GM12891 (cell line): ENCODE data around the gene BCL2L13.

Source experiments
- DNase-seq: peaks from one replicate; pipeline ENCODE4 v3.0.0; 2011; ENCODE audit warnings: low spot score; ENCODE audit not compliant: insufficient read length
- FAIRE-seq: peaks from 2 replicates; lab custom pipeline; 2011; peaks lifted over from hg19 to GRCh38; lab: Jason Lieb, UNC
- PAX5 ChIP-seq: IDR thresholded peaks from 2 replicates; pipeline ENCODE4 v1.6.1; 2011; ENCODE audit warnings: low read length, moderate library complexity, mild to moderate bottlenecking; ENCODE audit not compliant: insufficient read depth, severe bottlenecking
- POLR2A ChIP-seq: IDR thresholded peaks from 2 replicates; pipeline ENCODE4 v1.6.1; 2011; ENCODE audit warnings: low read depth, low read length, control low read depth
- POLR2AphosphoS5 ChIP-seq: IDR thresholded peaks from 2 replicates; pipeline ENCODE4 v1.6.1; 2011; ENCODE audit warnings: low read depth, low read length, control low read depth
- POU2F2 ChIP-seq: IDR thresholded peaks from 2 replicates; pipeline ENCODE4 v1.6.1; 2011; ENCODE audit warnings: low read depth, mild to moderate bottlenecking, control low read depth, low read length, moderate library complexity
- SPI1 ChIP-seq: IDR thresholded peaks from 2 replicates; pipeline ENCODE4 v1.6.1; 2011; ENCODE audit warnings: low read depth, low read length, control low read depth
- TAF1 ChIP-seq: IDR thresholded peaks from 2 replicates; pipeline ENCODE4 v1.6.1; 2011; ENCODE audit warnings: low read depth, low read length, control low read depth

The BCL2L13 gene

DNA sequence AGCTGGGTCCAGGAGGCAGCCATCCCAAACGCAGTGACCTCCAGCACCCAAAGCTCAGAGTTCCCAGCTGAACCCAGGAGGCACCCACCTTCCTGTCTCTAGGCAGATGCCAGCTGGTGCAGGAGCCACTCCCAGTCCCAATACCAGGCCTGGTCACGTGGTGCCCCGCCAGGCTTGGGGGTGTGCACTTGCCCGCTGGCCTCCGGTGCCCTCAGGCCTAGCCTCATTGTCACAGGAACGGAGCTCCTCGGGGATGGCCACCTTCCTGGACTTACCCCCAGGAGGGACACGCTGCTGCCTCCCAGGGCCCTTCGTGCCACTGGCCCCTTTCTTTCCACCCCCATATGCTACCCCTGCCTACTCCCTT, 131.1 kb downstream of the BCL2L13 start:
- TF ChIP-seq POLR2AphosphoS5 (no peak), POLR2A (no peak), SPI1 (no peak), POU2F2 (no peak), TAF1 (no peak)
- DNase-seq (no peak), FAIRE-seq (no peak)

- FAIRE-seq: peak; percentile 28
- DNase-seq: no peak
- no peak for TF ChIP-seq POU2F2
- TF ChIP-seq POLR2AphosphoS5: no peak
- TF ChIP-seq POLR2A: no peak
- no peak for TF ChIP-seq SPI1
- TF ChIP-seq TAF1: no peak
- no peak for TF ChIP-seq PAX5
Measured at GRCh38 chr22:17770180-17771077, 131.9 kb downstream of the BCL2L13 start.

GRCh38 chr22:17772249-17772957, 133.8 kb downstream of the BCL2L13 start:
- TF ChIP-seq SPI1 (no peak), PAX5 (no peak), POLR2AphosphoS5 (no peak), POU2F2 (no peak), TAF1 (no peak), POLR2A (no peak)
- FAIRE-seq (no peak), DNase-seq (no peak)

DNA sequence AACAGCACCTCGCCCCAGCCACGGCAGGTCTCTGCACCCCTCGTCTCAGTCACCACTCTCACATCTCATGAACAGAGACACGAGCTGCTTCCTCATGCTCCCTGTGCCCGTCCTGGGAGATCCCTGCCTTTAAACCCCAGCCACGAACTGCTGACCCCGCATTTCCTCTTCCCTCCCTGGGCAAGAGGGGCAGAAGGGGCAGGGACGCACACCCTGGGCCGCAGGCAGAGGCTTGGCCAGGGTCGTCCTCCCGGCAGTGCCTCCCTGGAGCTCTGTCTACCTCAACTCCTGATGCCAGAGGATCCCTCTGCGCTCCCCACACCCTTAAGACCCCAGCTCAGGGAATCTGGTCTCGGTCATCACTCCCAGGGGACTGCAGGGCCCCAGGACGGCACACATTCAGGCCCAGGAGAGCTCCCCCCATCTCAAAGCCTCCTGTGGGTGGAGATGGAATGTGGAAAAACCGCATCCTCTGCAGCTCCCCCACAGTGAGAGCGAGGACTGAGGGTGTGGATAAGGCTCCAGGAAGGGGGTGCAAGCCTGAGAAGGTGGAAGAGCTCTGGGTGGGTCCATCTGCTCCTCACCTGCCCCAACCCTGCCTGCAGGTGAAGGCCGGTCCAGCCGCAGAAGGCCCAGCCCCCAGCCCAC, 134.5 kb downstream of the BCL2L13 start:
- no peak for DNase-seq

DNA sequence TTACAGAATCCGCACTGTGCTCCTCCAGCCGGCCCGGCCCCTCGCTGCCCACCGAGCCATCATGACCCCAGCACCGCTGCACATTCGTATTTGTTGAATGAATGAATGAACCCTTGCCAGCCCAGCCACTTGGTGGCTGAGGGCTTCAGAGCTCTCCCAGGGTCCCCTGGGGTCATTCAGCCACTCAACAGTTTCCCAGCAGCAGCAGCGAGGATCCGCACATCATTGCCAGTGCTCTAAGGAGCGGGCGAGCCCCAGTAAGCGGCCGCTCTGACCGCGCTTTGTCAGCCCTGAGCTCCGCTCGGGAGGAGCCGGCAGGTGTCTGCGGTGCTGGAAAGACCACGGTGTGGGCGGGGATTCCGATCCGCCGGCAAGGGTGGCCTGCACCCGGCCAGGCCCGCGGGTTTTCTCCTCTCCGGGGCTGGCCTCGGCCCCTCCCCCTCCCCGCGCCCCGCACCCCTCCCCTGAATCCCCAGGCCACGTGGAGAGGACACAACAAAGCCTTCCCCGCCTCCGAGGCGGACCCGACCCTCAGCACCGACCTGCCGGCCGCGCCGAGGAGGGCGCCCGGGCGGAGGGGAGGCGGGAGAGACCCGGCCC, 135.1 kb downstream of the BCL2L13 start:
- DNase-seq (peak; percentile 67), FAIRE-seq (peak; percentile 88)

More for the DNA sequence above, 134.5 kb downstream of the BCL2L13 start:
- FAIRE-seq: peak; percentile 90
- TF ChIP-seq POU2F2 (no peak), POLR2A (no peak; the same call in 1 of the 2 replicates), TAF1 (no peak), SPI1 (no peak), PAX5 (no peak), POLR2AphosphoS5 (no peak)

DNA sequence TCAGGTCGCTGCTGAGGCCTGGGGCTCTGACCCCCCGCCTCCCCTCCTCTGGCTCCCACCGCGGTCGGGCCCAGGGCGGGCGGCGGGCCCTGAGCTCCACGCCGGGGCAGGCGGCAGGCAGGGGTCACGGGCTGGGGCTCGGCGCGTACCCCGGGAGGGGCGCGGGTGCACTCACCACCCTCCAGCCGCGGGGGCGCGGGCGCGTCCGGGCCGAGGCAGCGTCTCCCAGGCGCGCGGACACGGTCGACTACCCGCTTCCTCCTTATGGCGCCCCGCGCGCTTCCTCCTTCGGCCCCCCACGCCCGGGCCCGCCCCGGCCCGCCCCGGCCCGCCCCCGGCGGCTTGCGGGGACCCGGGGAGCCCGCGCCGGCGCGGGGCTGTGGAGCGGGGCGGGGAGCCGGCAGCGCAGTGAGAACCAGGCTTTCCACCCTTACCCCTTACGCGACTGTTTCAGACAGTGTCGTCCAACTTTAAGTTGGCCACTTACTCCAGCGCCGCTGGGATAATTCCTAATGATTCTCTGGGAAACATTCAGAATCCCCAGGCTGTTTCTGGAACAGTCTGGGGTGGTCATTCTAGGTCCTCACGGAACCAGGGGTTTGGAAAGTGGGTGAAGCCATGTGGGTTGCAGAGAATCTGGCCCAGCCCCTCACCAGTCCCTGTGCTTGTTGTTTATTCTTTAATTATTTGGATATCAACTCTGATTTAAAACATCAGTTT, 135.8 kb downstream of the BCL2L13 start, which contains the start of gene BID:
Gene BID (minus strand): TSS at position 264 of the 720 bp plus-strand sequence. CDS start 24,353 bp downstream, outside the sequence.
- TF ChIP-seq PAX5 (peak; percentile 86), POU2F2 (no peak), SPI1 (peak; percentile 49), TAF1 (no peak), POLR2AphosphoS5 (no peak)

More for the DNA sequence above, 135.1 kb downstream of the BCL2L13 start:
- TF ChIP-seq TAF1 (no peak), POU2F2 (no peak), POLR2AphosphoS5 (no peak), PAX5 (no peak), SPI1 (no peak), POLR2A (no peak; the same call in 1 of the 2 replicates)

GRCh38 chr22:17774926-17775685, 136.5 kb downstream of the BCL2L13 start:
- DNase-seq: no peak
- no peak for FAIRE-seq
- no peak for TF ChIP-seq POLR2A
- no peak for TF ChIP-seq TAF1
- TF ChIP-seq PAX5: no peak
- no peak for TF ChIP-seq SPI1
- no peak for TF ChIP-seq POLR2AphosphoS5
- TF ChIP-seq POU2F2: no peak

More for the DNA sequence above, 135.8 kb downstream of the BCL2L13 start, which contains the start of gene BID:
- peak; percentile 75 for FAIRE-seq
- peak; percentile 62 for DNase-seq
